DMS153 treated with DMSO at 0.1 percent for 48 hours (cell line): Measurements from ENCODE around the gene RNF220.

Source experiments
- DNase-seq: peaks from one replicate; lab custom pipeline; 2025; ENCODE audit not compliant: unreplicated experiment; lab: John Stamatoyannopoulos, UW

The RNF220 gene

DNA sequence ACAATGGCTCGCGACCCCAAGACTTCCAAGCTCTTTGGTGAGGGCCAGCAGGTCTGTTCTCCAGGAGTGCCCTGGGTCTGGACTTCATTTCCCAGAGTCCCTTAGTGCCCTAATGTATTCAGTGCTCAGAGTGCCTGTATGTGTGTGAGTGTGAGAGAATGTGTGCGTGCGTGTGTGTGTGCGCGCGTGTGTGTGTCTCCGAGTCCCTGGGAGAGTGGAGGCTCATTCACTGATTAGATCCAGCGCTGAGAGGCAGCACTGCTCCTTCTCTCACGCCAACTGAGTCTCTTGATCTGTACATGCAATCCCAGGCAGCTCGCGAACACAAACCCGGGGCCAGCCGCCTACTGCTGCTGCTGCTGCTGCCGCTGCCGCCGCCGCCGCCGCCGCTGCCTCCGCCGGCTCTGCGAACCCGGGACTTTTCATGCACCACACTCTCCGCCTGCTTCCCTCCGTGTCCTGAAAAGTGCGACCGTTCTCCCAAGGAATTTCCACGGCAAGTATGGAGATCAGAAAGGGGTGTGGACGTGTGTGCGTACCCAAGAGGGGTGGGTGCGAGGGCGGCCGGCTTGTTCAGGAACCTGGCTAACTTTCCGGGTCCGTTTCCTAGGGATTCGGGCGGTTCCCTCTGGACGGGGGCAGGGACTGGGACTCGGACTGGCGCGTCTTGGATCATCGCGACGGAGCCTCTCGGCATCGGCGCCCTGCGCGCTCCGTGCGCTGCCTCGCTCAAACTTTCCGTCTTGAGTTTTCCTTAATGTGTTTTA is at the start of gene RNF220:
Gene RNF220 (plus strand): TSS at position 225 of the 767 bp plus-strand sequence.
- DNase-seq: peak; percentile 73

- peak; percentile 43 for DNase-seq
Observed at GRCh38 chr1:44355582-44356305, 49.3 kb upstream of the RNF220 start.

- no peak for DNase-seq
Observed at GRCh38 chr1:44357710-44358109, 47.3 kb upstream of the RNF220 start.

DNA sequence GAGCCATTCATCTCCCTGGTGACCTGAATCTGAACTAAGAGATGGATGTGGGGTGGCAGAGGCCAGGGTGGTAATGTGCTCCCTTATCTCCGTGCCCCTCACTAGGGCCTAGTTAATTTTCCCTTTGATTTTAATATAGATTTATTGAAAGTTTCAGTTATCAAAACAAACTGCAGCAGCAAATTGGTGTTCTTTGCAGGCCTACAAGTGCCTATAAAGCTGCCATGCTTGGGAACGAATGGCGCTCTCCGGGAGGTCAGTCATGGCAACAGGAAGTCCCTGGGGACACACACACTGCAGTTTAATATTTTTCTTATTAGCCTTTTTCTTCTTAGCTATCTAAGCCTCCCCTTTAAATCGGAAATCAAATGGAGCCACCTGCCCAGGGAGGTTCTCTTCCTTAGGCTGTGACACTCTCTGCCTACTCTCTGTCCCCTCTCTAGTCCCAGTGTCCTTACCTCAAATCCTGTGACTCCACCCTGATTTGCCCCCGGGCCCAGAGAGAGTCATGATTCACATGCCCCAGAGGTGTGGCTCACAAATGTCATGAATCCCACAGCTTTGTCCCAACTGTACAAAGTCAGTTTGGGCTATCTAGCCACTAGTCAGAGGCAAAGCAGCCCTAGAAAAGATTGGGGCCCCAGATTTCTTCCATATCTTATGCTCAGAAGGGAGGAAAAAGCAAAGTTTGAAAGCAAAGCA is 45.7 kb upstream of the RNF220 start:
- peak; percentile 75 for DNase-seq

- DNase-seq: no peak
Observed at GRCh38 chr1:44361478-44361877, 43.6 kb upstream of the RNF220 start.

DNA sequence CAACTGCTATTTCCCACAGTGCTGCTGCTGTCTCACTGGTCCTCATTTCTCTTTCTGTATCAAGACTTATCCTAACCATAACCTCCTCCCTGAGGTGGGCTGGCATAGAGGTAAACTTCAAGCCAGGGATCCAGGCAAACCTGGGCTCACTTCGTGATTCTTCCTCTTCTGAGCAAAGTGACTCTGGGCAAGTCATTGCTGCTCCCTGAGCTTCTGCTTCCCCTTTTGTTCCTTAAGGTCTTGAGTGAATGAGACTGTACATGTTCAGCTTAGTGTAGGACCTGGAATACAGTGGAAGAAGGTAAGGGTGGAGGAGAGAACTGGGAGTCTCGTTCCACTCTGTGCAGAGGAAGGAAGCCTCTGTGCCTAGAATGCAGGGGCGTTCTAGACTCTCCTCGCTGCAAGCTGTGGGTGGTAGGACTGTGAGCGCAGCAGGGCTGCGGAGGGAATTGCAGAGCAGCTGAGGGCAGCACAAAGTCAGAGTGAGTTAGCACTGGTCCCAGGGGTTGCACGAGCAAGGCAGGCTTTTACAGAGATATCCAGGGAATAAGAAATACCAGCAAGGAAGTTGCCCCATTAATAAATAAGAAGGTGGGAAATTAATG is 38.6 kb upstream of the RNF220 start:
- no peak for DNase-seq

- no peak for DNase-seq
Observed at GRCh38 chr1:44367944-44368343, 37.1 kb upstream of the RNF220 start.

DNA sequence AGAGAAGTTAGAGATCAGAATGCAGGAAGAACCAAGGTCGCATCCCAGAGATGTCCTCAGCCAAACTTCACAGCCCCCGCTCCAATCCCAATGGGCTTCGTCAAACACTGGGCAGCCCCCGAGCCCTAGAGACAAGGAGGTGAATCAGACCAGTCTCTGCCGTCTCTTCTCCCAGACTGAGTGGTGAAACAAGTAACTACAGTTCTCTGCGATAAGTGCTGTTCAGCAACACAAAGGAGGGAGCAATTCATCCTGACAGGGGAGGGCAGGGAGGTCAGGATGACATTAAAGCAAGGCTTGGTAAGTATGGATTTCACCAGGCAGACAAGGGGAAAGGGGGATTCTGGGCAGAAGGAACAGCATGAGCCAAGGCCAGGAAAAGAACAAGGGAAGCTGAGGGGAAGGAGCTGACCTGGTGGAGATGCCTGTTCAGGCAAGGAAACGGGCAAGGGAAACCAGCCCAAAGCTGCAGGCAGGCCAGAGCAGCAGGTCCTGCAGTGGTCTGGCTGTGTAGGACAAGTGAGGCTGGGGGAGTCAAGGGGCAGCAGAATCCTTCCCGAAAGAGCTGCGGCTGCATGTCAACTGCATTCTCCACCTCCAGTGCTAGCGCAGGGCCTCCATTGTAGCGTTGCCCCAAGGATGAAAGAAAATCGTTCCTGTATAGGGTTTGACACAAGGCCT is 36.4 kb upstream of the RNF220 start:
- DNase-seq: no peak

- no peak for DNase-seq
Observed at GRCh38 chr1:44371206-44371605, 33.8 kb upstream of the RNF220 start.

- no peak for DNase-seq
Observed at GRCh38 chr1:44375547-44375946, 29.5 kb upstream of the RNF220 start.

- peak; percentile 42 for DNase-seq
Observed at GRCh38 chr1:44377925-44378784, 26.9 kb upstream of the RNF220 start.

GRCh38 chr1:44380666-44381177 is 24.3 kb upstream of the RNF220 start:
- no peak for DNase-seq

- DNase-seq: no peak
Observed at GRCh38 chr1:44388551-44388950, 16.5 kb upstream of the RNF220 start.

DNA sequence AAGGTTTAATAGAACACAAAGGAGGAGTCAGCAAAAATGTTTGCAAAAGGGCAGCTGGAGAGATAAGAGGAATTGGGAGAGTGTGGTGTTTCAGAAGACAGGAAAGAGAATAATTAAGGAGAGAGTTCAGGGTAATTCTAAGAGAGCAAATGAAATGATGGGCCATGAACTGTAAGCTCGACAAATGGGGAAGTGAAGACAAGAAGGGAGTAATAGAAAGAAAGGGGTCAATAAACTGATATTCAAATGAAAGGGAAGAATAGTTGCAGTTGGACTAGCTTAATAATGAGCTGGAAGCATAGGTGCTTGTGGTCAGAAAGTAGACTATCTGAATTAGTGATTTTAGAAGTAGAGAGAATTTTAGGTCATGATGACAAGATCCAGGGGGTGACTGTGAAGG is 15.6 kb upstream of the RNF220 start:
- DNase-seq: no peak

DNA sequence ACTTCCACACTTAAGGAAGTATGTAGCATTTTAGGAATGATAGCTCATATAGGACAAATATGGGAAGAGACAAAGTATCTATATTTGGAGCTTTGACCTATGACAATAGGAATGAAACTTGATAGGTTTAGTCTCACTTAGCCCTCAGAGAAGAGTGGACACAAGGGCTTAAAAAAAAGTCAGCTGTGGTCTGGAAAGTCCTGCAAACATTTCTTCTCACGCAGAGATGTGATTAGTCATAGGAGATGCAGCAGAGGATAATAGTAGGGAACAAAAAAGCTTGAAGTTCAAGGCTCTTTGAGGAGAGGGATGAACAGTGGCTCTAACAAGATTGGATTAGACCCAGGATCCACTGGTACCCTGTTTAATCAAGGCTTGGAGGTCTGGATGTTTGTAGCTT is 14.8 kb upstream of the RNF220 start:
- no peak for DNase-seq

GRCh38 chr1:44401256-44402228 is 3.5 kb upstream of the RNF220 start:
- DNase-seq: no peak

DNA sequence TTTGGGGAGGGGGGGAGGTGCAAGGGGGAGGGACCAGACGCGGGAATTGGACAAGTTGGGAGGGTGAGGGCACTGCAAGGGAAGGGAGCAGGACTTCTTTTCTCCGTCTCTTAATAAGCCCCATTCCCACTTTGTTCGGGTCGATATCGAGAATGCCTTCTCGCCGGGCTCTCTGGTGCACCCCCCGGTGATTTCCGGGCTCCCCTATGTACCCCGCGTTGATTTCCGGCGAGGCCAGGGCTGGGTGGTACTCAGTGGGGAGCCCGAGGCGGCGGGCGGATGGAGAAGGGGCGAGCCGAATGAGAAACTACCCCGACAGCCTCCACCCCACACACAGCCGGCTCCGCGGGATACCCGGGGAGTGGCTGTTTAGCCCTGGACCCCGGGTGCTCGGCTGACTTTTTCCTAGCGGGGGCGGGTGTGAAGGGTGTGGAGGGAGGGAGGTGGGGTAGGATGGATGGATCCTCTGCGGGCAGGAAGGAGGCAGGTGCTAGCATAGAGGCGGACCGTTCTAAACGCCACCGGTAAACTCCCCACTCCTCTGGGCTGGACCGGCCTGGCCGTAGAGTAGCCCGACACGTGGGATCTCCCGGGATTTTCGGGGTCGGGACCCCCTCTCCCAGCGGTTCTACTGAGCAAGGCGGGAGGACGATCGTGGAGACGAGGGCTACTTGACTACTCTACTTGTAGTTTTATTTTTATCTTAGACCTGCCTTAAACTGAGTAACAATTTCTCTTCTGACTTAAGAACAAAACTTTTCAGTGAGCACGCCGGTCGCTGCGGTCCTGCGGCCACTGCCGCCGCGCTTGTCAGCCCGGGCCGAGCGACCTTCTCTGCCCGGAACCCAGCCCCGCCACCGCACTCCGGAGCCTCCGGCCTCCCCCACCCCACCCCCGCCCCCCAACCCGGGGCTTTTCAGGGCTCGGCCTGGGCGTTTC is 1.0 kb downstream of the RNF220 start:
- no peak for DNase-seq
